Activated T-cell treated with anti-CD3 and anti-CD28 coated beads, Interleukin-2, amount 50 U/mL, for 1 hour (primary cell): Measurements from ENCODE around the gene SMIM44.
"Not testable (repeated sequence)": the region's sequence is repeated elsewhere in the genome, so short reads cannot be mapped to it uniquely, and the experiment has no call there.

Source experiments
- DNase-seq: peaks from one replicate; pipeline ENCODE4 v3.0.0-alpha.2; 2020

Gene SMIM44

DNA sequence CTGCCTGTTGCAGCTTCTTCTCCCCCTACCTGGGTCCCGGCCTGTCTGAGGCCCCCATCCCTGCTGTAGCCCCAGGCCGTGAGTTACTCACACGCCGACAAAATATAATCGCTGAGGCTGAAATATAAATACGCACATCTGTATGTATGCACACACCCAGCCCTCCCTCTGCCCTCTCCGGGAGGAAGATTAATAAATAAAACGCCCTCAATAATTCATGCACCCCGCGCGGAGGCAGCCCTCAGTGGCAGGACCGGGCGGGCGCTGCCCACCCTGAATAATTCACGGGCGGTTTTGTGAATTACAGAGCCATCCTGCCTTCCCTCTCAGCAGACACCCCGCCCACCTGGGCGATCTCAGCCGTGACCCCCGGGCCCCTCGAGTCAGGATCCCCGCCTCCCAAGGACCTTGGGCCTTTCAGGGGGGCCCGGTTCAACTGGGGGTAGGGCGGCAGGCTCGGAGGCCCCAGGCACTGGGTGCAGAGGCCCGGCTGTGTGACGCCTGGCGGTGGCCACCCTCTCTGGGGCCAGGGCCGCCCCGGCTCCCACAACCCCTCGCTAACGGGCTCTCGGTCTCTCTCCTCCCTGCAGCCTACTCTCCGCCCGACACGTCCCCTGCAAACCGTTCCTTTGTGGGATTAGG lies 27.2 kb downstream of the SMIM44 start:
- DNase-seq: no peak

GRCh38 chr19:3455393-3455955 lies 27.8 kb downstream of the SMIM44 start:
- DNase-seq: no peak

DNA sequence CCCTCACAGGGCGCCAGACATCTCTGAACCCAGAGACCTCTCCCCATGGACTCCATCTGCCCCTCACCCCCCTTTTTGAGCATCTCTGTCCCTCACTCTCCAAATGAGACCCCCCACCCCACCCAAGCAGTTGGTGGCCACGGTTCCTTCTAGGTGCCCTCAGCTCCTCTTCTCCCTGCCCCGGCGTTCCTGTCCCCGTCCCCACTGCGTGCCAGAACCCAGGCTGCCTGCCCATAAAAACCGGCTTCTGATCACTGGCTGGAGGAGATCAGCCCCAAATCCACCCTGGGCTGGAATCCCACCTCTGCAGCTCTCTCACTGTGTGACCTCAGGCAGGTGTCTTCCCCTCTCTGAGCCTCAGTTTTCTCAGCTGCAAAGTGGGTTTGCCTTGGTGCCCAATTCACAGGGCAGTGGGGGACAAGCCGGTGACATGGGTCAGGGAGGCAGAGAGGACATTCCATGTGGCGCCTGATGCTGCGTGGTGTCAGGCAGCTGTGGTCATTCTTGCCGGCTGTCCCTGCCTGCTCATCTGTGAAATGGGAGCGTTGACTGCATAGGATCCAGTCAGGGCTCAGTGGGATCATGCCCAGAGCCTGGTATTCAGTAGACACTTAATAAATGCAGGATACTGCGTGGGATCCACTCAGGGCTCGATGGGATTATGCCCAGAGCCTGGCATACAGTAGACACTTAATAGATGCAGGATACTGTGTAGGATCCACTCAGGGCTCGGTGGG lies 28.4 kb downstream of the SMIM44 start:
- no peak for DNase-seq

DNA sequence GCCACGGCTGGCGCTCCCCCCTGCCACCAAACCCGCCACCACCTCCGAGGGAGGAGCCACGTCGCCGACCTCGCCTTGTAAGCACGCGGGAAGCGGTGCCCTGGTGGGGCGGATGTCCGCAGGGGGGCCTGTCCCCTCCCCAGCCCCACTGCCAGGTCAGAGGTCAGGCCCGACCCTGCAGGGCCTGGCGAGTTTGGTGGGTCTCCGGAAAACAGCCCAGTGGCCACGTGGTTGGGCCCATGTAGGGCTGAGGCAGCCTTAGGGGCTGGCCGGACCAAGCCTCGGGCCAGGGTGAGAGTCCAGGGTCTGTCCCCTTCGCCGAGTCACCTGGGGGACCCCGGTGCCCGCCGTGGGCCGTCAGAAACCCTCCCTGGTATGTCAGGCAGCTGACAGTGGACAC lies 29.4 kb downstream of the SMIM44 start:
- DNase-seq: no peak

DNA sequence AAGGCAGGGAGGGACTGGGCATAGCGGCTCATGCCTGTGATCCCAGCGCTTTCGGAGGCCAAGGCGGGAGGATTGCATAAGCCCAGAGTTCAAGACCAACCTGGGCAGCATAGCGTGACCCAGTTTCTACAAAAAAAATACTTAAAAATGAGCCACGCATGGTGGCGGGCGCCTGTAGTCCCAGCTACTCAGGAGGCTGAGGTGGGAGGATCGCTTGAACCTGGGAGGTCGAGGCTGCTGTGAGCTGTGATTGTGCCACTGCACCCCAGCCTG lies 30.4 kb downstream of the SMIM44 start:
- DNase-seq: not testable (repeated sequence)

- no peak for DNase-seq
Observed at GRCh38 chr19:3452171-3452941, 30.9 kb downstream of the SMIM44 start.

DNA sequence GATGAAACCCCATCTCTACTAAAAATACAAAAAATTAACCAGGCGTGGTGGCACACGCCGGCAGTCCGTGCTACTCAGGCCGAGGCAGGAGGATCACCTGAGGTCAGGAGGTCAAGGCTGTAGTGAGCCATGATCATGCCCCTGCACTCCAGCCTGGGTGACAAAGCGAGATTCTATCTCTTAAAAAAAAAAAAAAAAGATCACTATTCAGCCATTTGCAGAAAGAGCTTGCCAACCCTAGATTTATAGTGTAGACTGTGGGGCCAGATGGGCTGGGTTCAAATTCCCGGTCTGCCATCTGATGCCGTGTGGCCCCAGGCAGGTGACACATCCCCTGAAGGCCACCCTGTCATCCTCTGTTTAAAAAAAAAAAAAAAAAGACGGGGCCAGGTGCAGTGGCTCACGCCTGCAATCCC lies 31.8 kb downstream of the SMIM44 start:
- DNase-seq: no peak

- DNase-seq: no peak
Observed at GRCh38 chr19:3450796-3451411, 32.3 kb downstream of the SMIM44 start.

GRCh38 chr19:3448616-3449334 lies 34.5 kb downstream of the SMIM44 start:
- no peak for DNase-seq

DNA sequence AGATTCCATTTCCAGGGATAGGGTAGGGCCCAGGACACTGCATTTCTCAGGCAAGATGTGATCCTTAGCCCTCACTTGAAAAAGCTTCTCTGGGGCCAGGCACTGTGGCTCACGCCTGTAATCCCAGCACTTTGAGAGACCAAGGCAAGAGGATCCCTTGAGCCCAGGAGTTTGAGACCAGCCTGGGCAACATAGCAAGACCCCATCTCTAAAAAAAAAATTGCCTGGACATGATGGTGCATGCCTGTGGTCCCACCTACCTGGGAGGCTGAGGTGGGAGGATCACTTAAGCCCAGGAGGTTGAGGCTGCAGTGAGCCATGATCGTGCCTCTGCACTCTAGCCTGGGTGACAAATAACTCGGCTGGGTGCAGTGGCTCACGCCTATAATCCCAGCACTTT lies 36.6 kb downstream of the SMIM44 start:
- DNase-seq: not testable (repeated sequence)

DNA sequence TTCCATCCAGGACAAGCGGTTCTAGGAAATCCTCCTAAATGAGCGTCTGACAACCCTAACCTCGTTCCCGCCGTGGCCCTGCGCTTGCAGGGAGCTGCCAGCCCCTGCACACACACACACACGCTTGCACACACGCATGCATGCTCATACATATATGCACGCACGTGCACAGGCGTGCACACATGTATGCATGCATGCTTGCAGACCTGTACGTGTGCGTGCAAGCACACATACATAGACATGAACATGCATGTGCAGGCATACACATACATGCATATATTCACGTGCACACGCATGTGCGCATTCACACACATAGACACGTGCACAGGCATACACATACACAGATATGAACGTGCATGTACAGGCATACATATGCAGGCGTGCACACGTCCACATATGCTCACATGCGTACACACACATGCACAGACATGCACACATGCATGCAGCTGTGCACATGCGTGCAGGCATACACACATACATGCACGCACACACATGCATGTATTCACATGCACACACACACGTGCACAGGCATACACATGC lies 38.5 kb downstream of the SMIM44 start:
- no peak for DNase-seq

DNA sequence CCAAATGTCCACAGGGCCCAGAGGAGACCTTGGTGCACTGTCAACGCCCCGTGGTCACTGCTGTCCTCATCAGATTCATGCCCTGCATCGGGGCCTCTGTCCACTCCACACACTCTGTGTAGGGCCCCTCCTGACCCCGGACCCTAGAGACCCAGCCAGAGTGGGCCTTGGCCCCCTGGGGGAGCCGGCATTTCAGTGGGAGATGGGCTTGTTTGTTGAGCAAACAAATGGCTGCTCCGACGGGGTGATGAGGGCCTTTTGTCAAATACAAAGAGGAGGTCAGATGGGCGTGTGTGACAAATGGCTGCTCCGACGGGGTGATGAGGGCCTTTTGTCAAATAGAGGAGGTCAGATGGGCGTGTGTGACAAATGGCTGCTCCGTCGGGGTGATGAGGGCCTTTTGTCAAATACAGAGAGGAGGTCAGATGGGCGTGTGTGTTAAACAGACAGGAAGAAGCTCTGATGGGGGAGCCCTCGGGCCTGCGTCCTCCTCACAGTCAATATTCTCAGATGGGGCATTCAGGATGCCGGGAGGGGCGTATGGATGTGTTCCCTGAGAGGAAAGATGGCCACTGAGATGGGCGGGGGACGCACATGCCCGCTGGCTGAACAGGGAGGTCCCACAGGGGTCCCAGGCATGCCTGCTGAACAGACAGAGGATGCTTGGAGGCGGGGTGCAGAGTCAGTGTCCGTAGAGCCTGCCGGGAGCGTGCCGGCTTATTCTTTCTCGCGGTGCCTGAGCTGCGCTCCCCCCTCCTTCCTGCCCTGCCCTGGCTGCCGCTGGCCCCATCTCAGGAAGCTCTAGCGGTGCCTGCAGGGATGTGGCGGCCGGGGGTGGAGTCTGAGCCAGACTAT lies 39.2 kb downstream of the SMIM44 start:
- no peak for DNase-seq

GRCh38 chr19:3442487-3443071 lies 40.7 kb downstream of the SMIM44 start:
- DNase-seq: no peak

DNA sequence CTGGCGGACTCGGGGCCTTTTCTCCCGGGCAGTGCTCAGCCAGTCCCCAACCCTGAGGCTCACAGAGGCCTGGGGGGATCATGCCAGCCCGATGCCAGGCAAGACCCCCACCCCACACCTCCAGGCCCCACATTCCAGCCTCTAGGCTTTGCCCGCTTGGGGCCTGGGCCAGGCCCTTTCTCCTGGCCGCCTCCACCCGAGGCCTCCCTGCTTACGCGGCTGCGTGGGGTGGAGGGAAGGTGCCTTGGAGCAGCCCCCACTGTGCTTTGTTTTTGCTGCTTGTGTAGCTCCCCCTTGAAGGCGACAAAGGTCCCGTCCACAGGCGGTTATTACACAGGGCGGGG lies 41.3 kb downstream of the SMIM44 start:
- DNase-seq: no peak

DNA sequence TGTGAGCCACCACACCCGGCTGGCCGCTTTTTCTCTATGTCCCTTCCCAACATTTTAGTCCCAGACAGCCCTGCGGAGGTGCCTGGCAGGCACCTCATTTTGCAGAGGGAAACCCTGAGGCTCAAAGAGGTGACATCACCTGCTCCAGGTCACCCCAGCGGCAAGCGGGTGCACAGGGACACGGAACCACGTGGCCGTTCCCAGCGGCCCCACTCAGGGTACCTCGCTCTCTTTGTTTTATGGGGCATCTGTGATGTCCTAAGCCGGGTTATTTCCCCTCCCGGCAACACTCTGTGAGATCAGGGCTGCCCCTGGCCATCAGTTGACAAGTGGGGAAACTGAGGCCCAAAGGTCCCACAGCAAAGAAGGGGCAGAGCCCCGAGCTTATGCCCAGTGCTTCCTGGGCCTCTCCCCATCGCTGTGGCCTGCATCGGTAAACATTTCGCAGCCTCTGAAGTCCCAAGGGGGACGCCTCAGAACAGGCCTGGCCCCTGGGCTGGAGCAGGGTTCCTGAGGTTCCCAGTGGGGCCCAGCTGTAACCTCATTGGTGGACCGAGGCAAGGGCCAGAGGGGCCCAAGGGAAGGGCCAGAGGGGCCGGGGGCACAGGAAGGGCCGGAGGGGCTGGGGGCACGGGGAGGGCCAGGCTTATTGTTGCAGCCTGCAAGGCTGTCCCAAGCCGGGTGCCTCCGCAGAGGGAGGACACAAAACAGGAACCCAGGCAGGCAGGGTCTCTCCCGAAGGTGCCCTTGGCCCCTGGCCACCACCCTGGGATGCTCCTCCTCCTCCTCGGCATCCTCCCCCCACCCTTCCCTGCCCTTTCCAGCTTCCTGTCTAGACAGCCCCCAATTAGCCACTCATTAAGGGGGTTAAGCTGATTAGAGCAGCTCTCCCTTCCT lies 41.9 kb downstream of the SMIM44 start:
- no peak for DNase-seq

- DNase-seq: peak; percentile 67
Observed at GRCh38 chr19:3440082-3440481, 43.2 kb downstream of the SMIM44 start.

DNA sequence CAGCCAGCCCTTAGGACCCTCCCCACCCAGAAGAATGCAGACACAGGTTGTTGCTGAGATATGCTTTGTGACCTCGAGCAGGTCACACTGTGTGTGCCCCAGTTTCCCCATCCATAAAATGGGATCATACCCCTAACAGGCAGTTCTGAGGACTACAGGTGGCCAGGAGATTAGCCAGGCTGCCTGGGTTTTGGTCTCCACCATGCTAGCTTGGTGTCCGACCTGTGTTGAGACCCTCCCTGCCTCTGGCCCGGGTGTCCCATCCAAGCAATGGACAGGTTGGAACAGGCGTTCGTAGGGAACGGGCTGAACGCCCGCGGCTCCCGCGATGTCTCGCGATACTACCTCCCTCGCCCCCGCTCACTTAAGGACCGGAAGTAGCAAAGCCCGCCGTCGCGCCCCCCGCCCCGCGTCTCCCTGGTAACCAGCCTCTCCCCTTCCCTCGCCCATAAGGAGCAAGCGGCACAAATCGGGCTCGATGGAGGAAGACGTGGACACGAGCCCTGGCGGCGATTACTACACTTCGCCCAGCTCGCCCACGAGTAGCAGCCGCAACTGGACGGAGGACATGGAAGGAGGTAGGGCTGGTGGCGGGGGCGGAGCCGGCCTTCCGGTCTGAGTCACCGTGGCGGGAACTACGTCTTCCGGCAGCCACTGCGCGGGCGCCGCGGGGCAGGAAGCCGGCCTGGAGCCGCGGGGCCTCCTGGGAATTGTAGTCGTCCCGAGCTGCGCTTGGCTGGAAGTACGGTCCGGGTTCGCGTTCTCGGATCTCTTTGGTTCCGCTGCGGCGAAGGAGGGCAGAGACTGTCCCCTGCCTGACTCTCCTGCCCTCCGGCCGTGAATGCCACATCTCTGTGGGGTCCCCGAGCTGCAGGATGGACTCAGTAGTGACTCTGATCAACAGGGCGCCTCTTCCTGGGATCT lies 48.3 kb downstream of the SMIM44 start:
- DNase-seq: peak; percentile 96

DNA sequence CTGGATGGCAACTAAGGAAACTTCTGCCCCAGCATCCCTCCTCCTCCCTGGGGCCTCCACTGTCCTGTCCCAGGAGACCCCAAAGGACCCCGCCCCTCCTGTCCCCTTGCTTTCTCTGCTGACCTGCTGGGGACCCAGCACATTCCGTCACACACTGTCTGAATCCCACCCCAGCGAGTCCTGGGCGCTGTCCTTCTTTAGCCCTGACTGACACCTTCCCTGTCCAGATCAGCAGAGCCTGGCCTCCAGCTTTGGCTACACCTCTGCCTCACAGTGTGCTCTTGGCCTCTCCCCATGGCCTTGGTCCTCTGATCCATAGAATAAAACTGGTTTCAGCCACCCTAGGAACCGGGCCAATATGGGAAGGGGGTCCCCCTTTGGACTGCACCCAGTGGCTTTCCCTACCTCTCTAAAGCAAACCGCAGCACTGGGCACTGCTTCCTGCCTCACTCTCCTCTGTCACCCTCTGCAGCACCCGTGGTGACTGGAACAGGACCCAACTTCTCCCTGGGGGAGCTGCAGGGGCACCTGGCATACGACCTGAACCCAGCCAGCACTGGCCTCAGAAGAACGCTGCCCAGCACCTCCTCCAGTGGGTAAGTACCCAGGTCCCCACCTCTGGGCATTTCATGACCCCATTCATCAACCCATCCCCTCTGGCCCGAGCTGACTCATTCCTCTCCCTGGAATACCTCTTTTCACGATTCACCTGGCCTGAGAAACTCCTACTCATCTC lies 49.3 kb downstream of the SMIM44 start:
- no peak for DNase-seq
